ENCODE results near the gene AGFG2. TPM values are rescaled to one million over a fixed set of nuclear protein-coding genes. Genes with fewer than 3 reads are reported as not detected.
A peak's percentile ranks its signal among the peaks of the same experiment; 100 is the strongest.

The AGFG2 gene
- total and polyA plus RNA-seq, 2 donors, result 9.9 to 36.6 TPM

- WGBS, result 90% methylated on average over 17 of the region's 17 CpGs
- DNase-seq (ENCODE audit: extremely low spot score), result no peak
Observed at GRCh38 chr7:100575746-100576383, 36.9 kb downstream of the AGFG2 start.

GRCh38 chr7:100576384-100576993 lies 37.5 kb downstream of the AGFG2 start:
- no peak for DNase-seq (ENCODE audit: extremely low spot score)
- H3K4me3 ChIP-seq (ENCODE audit: low read depth, low read length), result no peak overlapping the region
- H3K4me1 ChIP-seq (ENCODE audit: insufficient read depth), result no peaks in the 10 kb centered on the region
- WGBS, result 95% methylated on average over 13 of the region's 13 CpGs
- no peak overlapping the region for H3K27ac ChIP-seq (ENCODE audit: low read depth)
- H3K36me3 ChIP-seq (ENCODE audit: insufficient read depth), result peaks cover 15% of the 10 kb centered on the region

More at GRCh38 chr7:100575746-100576383, 36.9 kb downstream of the AGFG2 start:
- Histone ChIP-seq H3K4me3 (ENCODE audit: low read depth, low read length) (no peak overlapping the region), H3K36me3 (ENCODE audit: insufficient read depth) (peaks cover 15% of the 10 kb centered on the region), H3K27ac (ENCODE audit: low read depth) (no peak overlapping the region), H3K4me1 (ENCODE audit: insufficient read depth) (no peaks in the 10 kb centered on the region)

GRCh38 chr7:100577103-100577502 lies 38.1 kb downstream of the AGFG2 start:
- H3K4me1 ChIP-seq (ENCODE audit: insufficient read depth), result no peaks in the 10 kb centered on the region
- WGBS, result 92% methylated on average over 24 of the region's 24 CpGs
- no peak overlapping the region for H3K27ac ChIP-seq (ENCODE audit: low read depth)
- DNase-seq (ENCODE audit: extremely low spot score), result no peak
- H3K4me3 ChIP-seq (ENCODE audit: low read depth, low read length), result no peak overlapping the region
- peaks cover 15% of the 10 kb centered on the region for H3K36me3 ChIP-seq (ENCODE audit: insufficient read depth)

GRCh38 chr7:100577507-100577906 lies 38.5 kb downstream of the AGFG2 start:
- Histone ChIP-seq H3K4me3 (ENCODE audit: low read depth, low read length) (no peak overlapping the region), H3K36me3 (ENCODE audit: insufficient read depth) (peaks cover 15% of the 10 kb centered on the region), H3K27ac (ENCODE audit: low read depth) (no peak overlapping the region), H3K4me1 (ENCODE audit: insufficient read depth) (no peaks in the 10 kb centered on the region)
- no peak for DNase-seq (ENCODE audit: extremely low spot score)
- 95% methylated on average over 14 of the region's 14 CpGs for WGBS

- DNase-seq (ENCODE audit: extremely low spot score), result no peak
- WGBS, result 88% methylated on average over 28 of the region's 28 CpGs
- Histone ChIP-seq H3K36me3 (ENCODE audit: insufficient read depth) (peaks cover 15% of the 10 kb centered on the region), H3K4me1 (ENCODE audit: insufficient read depth) (no peaks in the 10 kb centered on the region), H3K27ac (ENCODE audit: low read depth) (no peak overlapping the region), H3K4me3 (ENCODE audit: low read depth, low read length) (no peak overlapping the region)
Observed at GRCh38 chr7:100578246-100579183, 39.5 kb downstream of the AGFG2 start.

- no peak overlapping the region for H3K4me3 ChIP-seq (ENCODE audit: low read depth, low read length)
- WGBS, result 85% methylated on average over 11 of the region's 11 CpGs
- peaks cover 8% of the 10 kb centered on the region for H3K36me3 ChIP-seq (ENCODE audit: insufficient read depth)
- H3K27ac ChIP-seq (ENCODE audit: low read depth), result no peak overlapping the region
- H3K4me1 ChIP-seq (ENCODE audit: insufficient read depth), result no peaks in the 10 kb centered on the region
- no peak for DNase-seq (ENCODE audit: extremely low spot score)
Observed at GRCh38 chr7:100580466-100581283, 41.7 kb downstream of the AGFG2 start.

- Histone ChIP-seq H3K4me3 (ENCODE audit: low read depth, low read length) (no peak overlapping the region), H3K36me3 (ENCODE audit: insufficient read depth) (peaks cover 4% of the 10 kb centered on the region)
Observed at GRCh38 chr7:100582041-100582579, 43.1 kb downstream of the AGFG2 start.

GRCh38 chr7:100582650-100583049 lies 43.6 kb downstream of the AGFG2 start:
- H3K27ac ChIP-seq (ENCODE audit: low read depth), result no peak overlapping the region
- no peaks in the 10 kb centered on the region for H3K4me1 ChIP-seq (ENCODE audit: insufficient read depth)
- peaks cover 3% of the 10 kb centered on the region for H3K36me3 ChIP-seq (ENCODE audit: insufficient read depth)
- no peak overlapping the region for H3K4me3 ChIP-seq (ENCODE audit: low read depth, low read length)
- WGBS, result 77% methylated on average over 11 of the region's 11 CpGs
- DNase-seq (ENCODE audit: extremely low spot score), result no peak

More at GRCh38 chr7:100582041-100582579, 43.1 kb downstream of the AGFG2 start:
- 91% methylated on average over 20 of the region's 20 CpGs for WGBS
- no peaks in the 10 kb centered on the region for H3K4me1 ChIP-seq (ENCODE audit: insufficient read depth)
- DNase-seq (ENCODE audit: extremely low spot score), result no peak
- no peak overlapping the region for H3K27ac ChIP-seq (ENCODE audit: low read depth)

GRCh38 chr7:100583132-100584053 lies 44.4 kb downstream of the AGFG2 start:
- H3K4me1 ChIP-seq (ENCODE audit: insufficient read depth), result no peaks in the 10 kb centered on the region
- no peak for DNase-seq (ENCODE audit: extremely low spot score)
- no peak overlapping the region for H3K27ac ChIP-seq (ENCODE audit: low read depth)
- WGBS, result 44% methylated on average over 23 of the region's 23 CpGs
- H3K4me3 ChIP-seq (ENCODE audit: low read depth, low read length), result no peak overlapping the region
- no peaks in the 10 kb centered on the region for H3K36me3 ChIP-seq (ENCODE audit: insufficient read depth)

- WGBS, result 35% methylated on average over 15 of the region's 15 CpGs
- Histone ChIP-seq H3K4me3 (ENCODE audit: low read depth, low read length) (peak overlapping the region; percentile 90), H3K36me3 (ENCODE audit: insufficient read depth) (no peaks in the 10 kb centered on the region), H3K27ac (ENCODE audit: low read depth) (peak overlapping the region; percentile 46), H3K4me1 (ENCODE audit: insufficient read depth) (no peaks in the 10 kb centered on the region)
- DNase-seq (ENCODE audit: extremely low spot score), result no peak
Observed at GRCh38 chr7:100584054-100584682, 45.2 kb downstream of the AGFG2 start.

- H3K36me3 ChIP-seq (ENCODE audit: insufficient read depth), result no peaks in the 10 kb centered on the region
- peak overlapping the region; percentile 46 for H3K27ac ChIP-seq (ENCODE audit: low read depth)
- no peaks in the 10 kb centered on the region for H3K4me1 ChIP-seq (ENCODE audit: insufficient read depth)
- peak overlapping the region; percentile 90 for H3K4me3 ChIP-seq (ENCODE audit: low read depth, low read length)
- WGBS, result 8% methylated on average over 20 of the region's 20 CpGs
- no peak for DNase-seq (ENCODE audit: extremely low spot score)
Observed at GRCh38 chr7:100584683-100585510, 45.9 kb downstream of the AGFG2 start.
